ENCODE data around the gene DDX1. TPM values are rescaled to one million over a fixed set of nuclear protein-coding genes. Genes with fewer than 3 reads are reported as not detected.

The DDX1 gene
- total and polyA plus RNA-seq, 2 of the 4 experiments (the other 2 are of a cell fraction): 73.6 to 74.9 TPM

DNA sequence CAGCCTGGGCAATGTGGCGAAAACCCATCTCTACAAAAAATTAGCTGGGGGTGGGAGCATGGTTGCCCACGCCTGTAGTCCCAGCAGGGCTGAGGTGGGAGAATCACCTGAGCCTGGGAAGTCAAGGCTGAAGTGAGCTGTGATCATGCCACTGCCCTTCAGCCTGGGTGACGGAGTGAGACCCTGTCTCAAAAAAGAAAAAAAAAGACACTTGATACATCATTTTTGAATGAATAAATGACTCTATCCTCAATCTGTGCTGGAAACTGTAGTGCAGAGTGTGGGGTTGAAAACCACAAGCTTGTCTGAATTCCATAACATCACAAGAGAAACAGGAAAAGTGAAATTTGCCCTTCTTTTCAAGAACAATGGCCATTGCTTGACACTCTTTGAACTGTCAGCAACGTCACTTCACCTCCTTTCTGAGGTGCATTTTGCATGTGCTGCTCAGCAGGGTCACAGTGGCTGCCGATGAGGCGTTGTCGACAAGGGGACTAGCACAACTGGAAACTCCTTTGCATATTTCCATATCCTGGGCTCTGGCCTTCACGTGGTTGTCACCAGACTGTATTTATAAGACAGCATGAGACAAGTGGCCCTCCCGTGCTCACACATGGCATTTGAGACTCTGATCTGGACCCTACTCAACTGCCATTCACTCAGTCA is 54.2 kb downstream of the DDX1 start:
- no peaks in the 10 kb centered on the region for H3K36me3 ChIP-seq (ENCODE audit: control insufficient read depth, insufficient read depth, low read length)
- H4K8ac ChIP-seq (ENCODE audit: low read depth in 2 of 2, low read length in 2 of 2): no peak overlapping the region
- H3K9me3 ChIP-seq (ENCODE audit: control insufficient read depth, insufficient read depth, low read length): no peaks in the 10 kb centered on the region; the same call in 1 of the 2 replicates
- H3K18ac ChIP-seq (ENCODE audit: low read depth, low read length): no peak overlapping the region
- H3K4me1 ChIP-seq (ENCODE audit: control insufficient read depth, insufficient read depth, low read length): no peaks in the 10 kb centered on the region
- H4K20me1 ChIP-seq (ENCODE audit: insufficient read depth, low read length): no peaks in the 10 kb centered on the region
- H2BK15ac ChIP-seq (ENCODE audit: low read depth, low read length): no peak overlapping the region
- H2BK120ac ChIP-seq (ENCODE audit: low read depth, low read length): no peak overlapping the region
- no peak overlapping the region for H2AFZ ChIP-seq (replicated peaks; ENCODE audit: low read length, poor library complexity)
- no peak overlapping the region for H3K27ac ChIP-seq (ENCODE audit: insufficient read depth, low read length)
- in situ Hi-C loops (cut with MboI; ENCODE audit: low sequenced_read_pairs): loop anchor here (5.0 kb wide), 1 partner anchor 866 kb away; no protein-coding TSS in a partner anchor
- no peak overlapping the region for H2AK9ac ChIP-seq (replicated peaks; ENCODE audit: low read depth, low read length, poor library complexity)
- H3K14ac ChIP-seq (replicated peaks; ENCODE audit: low read depth, low read length): no peak overlapping the region
- no peak overlapping the region for H4K91ac ChIP-seq (ENCODE audit: insufficient read depth, low read depth, low read length)
- TF ChIP-seq FOS (IDR thresholded peaks at IDR 0.05; ENCODE audit: low read depth, low read length) (no peak), NFE2L2 (IDR thresholded peaks at IDR 0.05; ENCODE audit: low read depth, low read length) (no peak), RFX5 (IDR thresholded peaks at IDR 0.05; ENCODE audit: low read depth, low read length) (no peak), CEBPB (IDR thresholded peaks at IDR 0.05; ENCODE audit: low read depth, low read length) (no peak), CHD1 (IDR thresholded peaks at IDR 0.05; ENCODE audit: low read depth, low read length) (no peak), RAD21 (IDR thresholded peaks at IDR 0.05; ENCODE audit: low read length) (no peak), MAFK (IDR thresholded peaks at IDR 0.05; ENCODE audit: low read depth, low read length) (no peak), CTCF (conservative IDR thresholded peaks at IDR 0.05; ENCODE audit: low read depth, low read length) (no peak)
- TF ChIP-seq, protein P1, sequence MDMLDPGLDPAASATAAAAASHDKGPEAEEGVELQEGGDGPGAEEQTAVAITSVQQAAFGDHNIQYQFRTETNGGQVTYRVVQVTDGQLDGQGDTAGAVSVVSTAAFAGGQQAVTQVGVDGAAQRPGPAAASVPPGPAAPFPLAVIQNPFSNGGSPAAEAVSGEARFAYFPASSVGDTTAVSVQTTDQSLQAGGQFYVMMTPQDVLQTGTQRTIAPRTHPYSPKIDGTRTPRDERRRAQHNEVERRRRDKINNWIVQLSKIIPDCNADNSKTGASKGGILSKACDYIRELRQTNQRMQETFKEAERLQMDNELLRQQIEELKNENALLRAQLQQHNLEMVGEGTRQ (IDR thresholded peaks at IDR 0.05; ENCODE audit: low read depth, low read length): no peak
- no peak overlapping the region for H2BK20ac ChIP-seq (ENCODE audit: low read depth, low read length)
- no peak overlapping the region for H3K4ac ChIP-seq (ENCODE audit: low read depth, low read length)
- no peak overlapping the region for H2BK5ac ChIP-seq (ENCODE audit: low read depth, low read length, poor library complexity, severe bottlenecking)
- H3K9me1 ChIP-seq (ENCODE audit: insufficient read depth, low read length): no peaks in the 10 kb centered on the region
- H3K79me1 ChIP-seq (ENCODE audit: low read depth in 1 of 2, low read length in 2 of 2): no peaks in the 10 kb centered on the region
- CTCF ChIA-PET: no interaction called here
- POLR2A ChIA-PET (ENCODE audit: unreplicated experiment): no interaction called here
- DNase-seq: no peak
- H3K56ac ChIP-seq (ENCODE audit: extremely low read depth, insufficient read depth, low read length): no peak overlapping the region
- H3K27me3 ChIP-seq (ENCODE audit: control insufficient read depth, insufficient read depth, low read length): peaks cover 1% of the 10 kb centered on the region; the same call in 1 of the 2 replicates
- no peak overlapping the region for H3K4me3 ChIP-seq (ENCODE audit: insufficient read depth, low read depth, low read length)
- no peak overlapping the region for H4K5ac ChIP-seq (ENCODE audit: low read depth, low read length)
- no peak overlapping the region for H3K23ac ChIP-seq (ENCODE audit: low read depth, low read length)
- H3K4me2 ChIP-seq (ENCODE audit: low read depth, low read length): no peak overlapping the region
- intact Hi-C loops (cut with micrococcal nuclease): no loop called here
- dilution Hi-C loops (cut with HindIII; ENCODE audit: low sequenced_read_pairs, unreplicated experiment): no loop called here
- no peak overlapping the region for H2AK5ac ChIP-seq (ENCODE audit: low read depth, low read length)
- BruUV-seq (replicated peaks): no TSS peak
- ATAC-seq (ENCODE audit: low read depth): no peak
- WGBS, 2 experiments (ENCODE audit: extremely low coverage in 2 of 2, insufficient read length in 1 of 2): 38% methylated on average over 3 of the region's 9 CpGs; no CpG with 5 or more reads in 1 of the 2 experiments
- no peak overlapping the region for H3K9ac ChIP-seq (ENCODE audit: low read depth, low read length)

Data from IMR-90 (cell line).